ENCODE results near the gene SLC1A1. TPM values are rescaled to one million over a fixed set of nuclear protein-coding genes. Genes with fewer than 3 reads are reported as not detected.

Gene SLC1A1
- total and polyA plus RNA-seq, 7 donors = 3.3 to 7.5 (median 5.2) TPM

DNA sequence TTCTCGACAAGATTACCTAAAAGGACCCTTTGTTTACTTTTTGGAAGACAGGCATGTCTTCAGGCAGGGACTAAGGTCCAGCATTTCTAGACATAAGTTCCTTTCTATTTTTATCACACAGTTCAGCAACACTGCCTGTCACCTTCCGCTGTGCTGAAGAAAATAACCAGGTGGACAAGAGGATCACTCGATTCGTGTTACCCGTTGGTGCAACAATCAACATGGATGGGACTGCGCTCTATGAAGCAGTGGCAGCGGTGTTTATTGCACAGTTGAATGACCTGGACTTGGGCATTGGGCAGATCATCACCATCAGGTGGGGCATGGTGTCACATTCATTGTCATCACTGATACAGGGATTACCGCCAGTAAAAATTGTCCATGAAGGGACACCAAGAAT lies 86.2 kb downstream of the SLC1A1 start:
- no peaks in the 10 kb centered on the region for H3K27me3 ChIP-seq
- H3K9me3 ChIP-seq = no peaks in the 10 kb centered on the region
- WGBS, 2 donors = 95% methylated on average over 8 of the region's 8 CpGs
- no peak for DNase-seq
- no peak overlapping the region for H3K27ac ChIP-seq
- no peak for TF ChIP-seq EP300 (IDR thresholded peaks at IDR 0.05)
- TF ChIP-seq POLR2AphosphoS5 (IDR thresholded peaks at IDR 0.05) = no peak
- TF ChIP-seq, protein P1, sequence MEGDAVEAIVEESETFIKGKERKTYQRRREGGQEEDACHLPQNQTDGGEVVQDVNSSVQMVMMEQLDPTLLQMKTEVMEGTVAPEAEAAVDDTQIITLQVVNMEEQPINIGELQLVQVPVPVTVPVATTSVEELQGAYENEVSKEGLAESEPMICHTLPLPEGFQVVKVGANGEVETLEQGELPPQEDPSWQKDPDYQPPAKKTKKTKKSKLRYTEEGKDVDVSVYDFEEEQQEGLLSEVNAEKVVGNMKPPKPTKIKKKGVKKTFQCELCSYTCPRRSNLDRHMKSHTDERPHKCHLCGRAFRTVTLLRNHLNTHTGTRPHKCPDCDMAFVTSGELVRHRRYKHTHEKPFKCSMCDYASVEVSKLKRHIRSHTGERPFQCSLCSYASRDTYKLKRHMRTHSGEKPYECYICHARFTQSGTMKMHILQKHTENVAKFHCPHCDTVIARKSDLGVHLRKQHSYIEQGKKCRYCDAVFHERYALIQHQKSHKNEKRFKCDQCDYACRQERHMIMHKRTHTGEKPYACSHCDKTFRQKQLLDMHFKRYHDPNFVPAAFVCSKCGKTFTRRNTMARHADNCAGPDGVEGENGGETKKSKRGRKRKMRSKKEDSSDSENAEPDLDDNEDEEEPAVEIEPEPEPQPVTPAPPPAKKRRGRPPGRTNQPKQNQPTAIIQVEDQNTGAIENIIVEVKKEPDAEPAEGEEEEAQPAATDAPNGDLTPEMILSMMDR (IDR thresholded peaks at IDR 0.05) = no peak
- TF ChIP-seq POLR2A (IDR thresholded peaks at IDR 0.05) = no peak
- intact Hi-C loops (cut with DNase I) = no loop called here
- H3K36me3 ChIP-seq = peaks cover 0 to 27% (median 0%) of the 10 kb centered on the region in 4 donors
- H3K4me3 ChIP-seq = no peak overlapping the region
- H3K4me1 ChIP-seq = peaks cover 0 to 20% (median 14%) of the 10 kb centered on the region in 4 donors

DNA sequence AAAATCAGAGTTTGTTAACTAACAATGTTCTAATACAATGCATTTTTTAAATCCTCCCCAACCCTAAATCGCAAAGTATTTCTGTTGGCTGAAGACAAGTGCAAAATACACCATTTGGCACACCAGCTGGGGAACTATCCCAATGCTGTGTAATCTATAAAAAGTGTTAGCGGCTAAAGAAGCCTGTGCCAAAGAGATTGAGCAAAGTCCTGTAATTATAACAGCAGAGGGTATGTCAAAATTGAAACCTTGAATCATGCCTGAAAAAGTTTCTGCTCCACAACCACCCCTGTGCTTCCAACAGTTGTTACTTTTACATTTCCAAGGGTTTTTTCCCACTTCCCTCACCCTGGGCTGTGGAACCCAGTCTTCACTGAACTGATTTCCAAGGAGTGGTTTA lies 88.7 kb downstream of the SLC1A1 start:
- H3K27me3 ChIP-seq = no peaks in the 10 kb centered on the region
- peaks cover 0 to 33% (median 0%) of the 10 kb centered on the region in 4 donors for H3K36me3 ChIP-seq
- 72 to 82% methylated on average over 2 of the region's 2 CpGs for WGBS, 2 donors
- intact Hi-C loops (cut with DNase I) = no loop called here
- H3K4me1 ChIP-seq = peaks cover 0 to 12% (median 8%) of the 10 kb centered on the region in 4 donors
- no peak for TF ChIP-seq EP300 (IDR thresholded peaks at IDR 0.05)
- TF ChIP-seq, protein P1 (IDR thresholded peaks at IDR 0.05) = no peak
- TF ChIP-seq POLR2A (IDR thresholded peaks at IDR 0.05) = no peak
- TF ChIP-seq POLR2AphosphoS5 (IDR thresholded peaks at IDR 0.05) = no peak
- H3K9me3 ChIP-seq = no peaks in the 10 kb centered on the region
- H3K4me3 ChIP-seq = no peak overlapping the region
- DNase-seq = no peak
- H3K27ac ChIP-seq = no peak overlapping the region

DNA sequence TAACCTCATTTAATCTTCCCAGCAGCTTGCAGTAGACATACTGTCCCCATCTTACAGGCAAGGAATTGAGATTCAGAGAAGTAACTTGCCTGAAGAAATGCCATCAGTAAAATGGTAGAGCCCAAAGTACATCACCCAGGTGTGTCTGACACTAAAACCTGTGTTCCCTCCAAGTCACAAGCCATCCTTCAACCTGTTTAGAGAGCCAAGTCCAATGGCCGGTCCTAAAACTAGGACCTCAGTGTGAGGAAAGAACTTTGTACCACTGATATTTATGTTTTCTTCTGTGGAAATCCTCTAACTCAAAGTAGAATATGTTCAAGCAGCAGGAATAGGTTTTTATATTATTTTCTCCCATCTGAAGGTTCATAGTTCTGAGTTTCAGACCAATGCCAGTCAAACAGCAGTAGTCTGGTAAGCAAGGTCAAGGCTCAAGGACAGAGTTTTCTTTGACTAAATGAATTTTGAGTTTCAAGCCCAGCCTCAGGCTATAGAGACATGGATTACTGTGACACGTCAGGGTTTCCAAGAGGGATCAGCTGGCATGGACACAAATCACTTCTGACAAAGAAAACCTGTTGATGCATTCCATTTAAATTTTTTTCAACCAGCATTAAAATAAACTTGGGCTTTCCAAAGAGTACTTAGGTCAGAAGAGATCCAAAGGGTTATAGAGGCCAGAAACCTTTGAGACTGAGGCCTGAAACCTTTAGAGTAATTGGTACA lies 90.9 kb downstream of the SLC1A1 start:
- no peaks in the 10 kb centered on the region for H3K4me1 ChIP-seq
- WGBS, 2 donors = 89 to 91% methylated on average over 2 of the region's 2 CpGs
- H3K27ac ChIP-seq = no peak overlapping the region
- no peaks in the 10 kb centered on the region for H3K9me3 ChIP-seq
- intact Hi-C loops (cut with DNase I) = no loop called here
- H3K36me3 ChIP-seq = peaks cover 0 to 37% (median 0%) of the 10 kb centered on the region in 4 donors
- no peak for TF ChIP-seq POLR2A (IDR thresholded peaks at IDR 0.05)
- TF ChIP-seq POLR2AphosphoS5 (IDR thresholded peaks at IDR 0.05) = no peak
- no peak for TF ChIP-seq EP300 (IDR thresholded peaks at IDR 0.05)
- TF ChIP-seq, protein P1 (IDR thresholded peaks at IDR 0.05) = no peak
- H3K4me3 ChIP-seq = no peak overlapping the region
- no peak for DNase-seq
- H3K27me3 ChIP-seq = no peaks in the 10 kb centered on the region

DNA sequence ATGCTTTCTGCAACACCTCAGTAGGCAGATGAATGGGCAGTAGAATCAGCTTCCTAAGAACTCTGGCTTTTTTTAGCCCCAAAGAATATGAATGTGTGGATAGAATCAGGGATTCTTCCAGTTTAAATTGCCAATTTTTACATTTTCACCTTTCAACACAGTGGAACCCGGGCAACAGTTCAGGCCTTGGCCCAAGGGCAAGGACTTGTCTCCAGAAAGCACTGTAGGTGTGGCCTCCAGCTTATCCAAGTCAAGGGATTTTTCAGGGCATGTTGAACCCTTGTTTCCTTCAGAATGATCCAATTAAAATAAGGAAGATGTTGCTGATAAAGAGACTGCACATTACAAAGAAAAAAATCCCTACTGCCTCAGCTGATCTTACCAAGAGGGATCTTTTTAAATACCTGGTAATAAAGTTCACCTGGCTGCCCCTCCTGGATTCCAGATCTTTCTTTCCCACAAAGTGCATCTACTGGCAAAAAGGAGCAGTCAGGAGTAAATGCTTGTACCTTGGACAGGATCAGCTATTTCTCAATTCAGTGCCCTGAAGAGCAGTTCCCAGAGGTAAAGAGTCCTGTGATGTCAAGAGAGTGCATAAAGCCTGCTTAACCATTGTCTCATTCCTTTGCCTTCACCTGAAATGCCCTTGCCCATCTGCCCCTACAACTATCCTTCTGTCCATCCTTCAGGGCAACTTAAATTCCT lies 91.7 kb downstream of the SLC1A1 start:
- H3K4me1 ChIP-seq = no peaks in the 10 kb centered on the region
- no peak overlapping the region for H3K27ac ChIP-seq
- intact Hi-C loops (cut with DNase I) = no loop called here
- H3K9me3 ChIP-seq = no peaks in the 10 kb centered on the region
- TF ChIP-seq, protein P1 (IDR thresholded peaks at IDR 0.05) = no peak
- TF ChIP-seq POLR2AphosphoS5 (IDR thresholded peaks at IDR 0.05) = no peak
- TF ChIP-seq EP300 (IDR thresholded peaks at IDR 0.05) = no peak
- no peak for TF ChIP-seq POLR2A (IDR thresholded peaks at IDR 0.05)
- 84 to 96% methylated on average over 1 of the region's 1 CpG for WGBS, 2 donors
- H3K27me3 ChIP-seq = no peaks in the 10 kb centered on the region
- H3K36me3 ChIP-seq = peaks cover 0 to 29% (median 0%) of the 10 kb centered on the region in 4 donors
- H3K4me3 ChIP-seq = no peak overlapping the region
- DNase-seq = no peak

Data from sigmoid colon (tissue), 7 donors.